Type B pancreatic cell (in vitro differentiated cells): ENCODE measurements around the gene LBR. TPM values are rescaled to one million over a fixed set of nuclear protein-coding genes. Genes with fewer than 3 reads are reported as not detected.

Experiments
- DNase-seq: peaks from one replicate; pipeline ENCODE4 v3.0.0; 2021; ENCODE audit warnings: mixed read lengths; ENCODE audit not compliant: unreplicated experiment; ENCODE audit errors: extremely low spot score
- H3K27ac Mint-ChIP-seq: 2 replicates; pipeline ENCODE4 v1.8.0; 2021; ENCODE audit warnings: mild to moderate bottlenecking, mixed read lengths
- H3K27me3 Mint-ChIP-seq: 2 replicates; pipeline ENCODE4 v1.8.0; 2021; ENCODE audit warnings: mixed read lengths
- H3K36me3 Mint-ChIP-seq: 2 replicates; pipeline ENCODE4 v1.8.0; 2021; ENCODE audit warnings: mixed read lengths
- H3K4me1 Mint-ChIP-seq: one replicate; pipeline ENCODE4 v1.8.0; 2021; ENCODE audit warnings: mixed read lengths; ENCODE audit not compliant: unreplicated experiment
- H3K4me3 Mint-ChIP-seq: 2 replicates; pipeline ENCODE4 v1.8.0; 2021; ENCODE audit warnings: mild to moderate bottlenecking, mixed read lengths
- H3K9me3 Mint-ChIP-seq: 2 replicates; pipeline ENCODE4 v1.8.0; 2021; ENCODE audit warnings: mixed read lengths
- total RNA-seq: library from RNA; stranded (reverse); gene quantifications from 2 replicates; pipeline ENCODE4 v1.2.1, GENCODE V29; 2021; ENCODE audit warnings: low replicate concordance
- TF ChIP-seq, protein P1 (sequence below): fragments of 200-600 bp; sonication (generic); conservative IDR thresholded peaks from 2 replicates; pipeline ENCODE4 v1.5.0; 2021; ENCODE audit warnings: antibody characterized with exemption, mild to moderate bottlenecking

LBR gene
- total RNA-seq, 1 donor from 2014 or later: 94.6 TPM

GRCh38 chr1:225378880-225379279 is 49.0 kb downstream of the LBR start:
- no peak for DNase-seq

DNA sequence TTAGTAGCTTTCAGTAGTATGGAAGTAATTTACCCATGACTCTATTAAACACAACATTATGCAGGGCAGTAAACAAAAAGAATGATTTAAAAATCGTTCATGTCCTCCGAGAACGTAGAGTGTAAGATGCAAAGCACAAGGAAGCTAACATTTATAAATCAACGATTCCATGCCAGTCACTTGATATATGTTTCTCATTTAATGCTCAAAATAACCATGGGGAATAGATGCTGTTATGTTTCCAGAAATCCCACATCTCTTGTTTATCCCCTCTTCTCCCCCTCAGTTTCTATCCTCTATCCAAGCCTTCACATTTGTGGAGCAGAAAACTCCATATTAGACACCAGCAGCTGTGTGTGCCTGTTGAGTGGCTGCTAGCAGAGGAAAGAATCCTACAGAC is 52.8 kb downstream of the LBR start:
- DNase-seq: no peak
- no peaks in the 10 kb centered on the region for H3K9me3 Mint-ChIP-seq
- H3K36me3 Mint-ChIP-seq: no peaks in the 10 kb centered on the region
- H3K4me3 Mint-ChIP-seq: no peak overlapping the region
- no peak overlapping the region for H3K27ac Mint-ChIP-seq
- TF ChIP-seq, protein P1, sequence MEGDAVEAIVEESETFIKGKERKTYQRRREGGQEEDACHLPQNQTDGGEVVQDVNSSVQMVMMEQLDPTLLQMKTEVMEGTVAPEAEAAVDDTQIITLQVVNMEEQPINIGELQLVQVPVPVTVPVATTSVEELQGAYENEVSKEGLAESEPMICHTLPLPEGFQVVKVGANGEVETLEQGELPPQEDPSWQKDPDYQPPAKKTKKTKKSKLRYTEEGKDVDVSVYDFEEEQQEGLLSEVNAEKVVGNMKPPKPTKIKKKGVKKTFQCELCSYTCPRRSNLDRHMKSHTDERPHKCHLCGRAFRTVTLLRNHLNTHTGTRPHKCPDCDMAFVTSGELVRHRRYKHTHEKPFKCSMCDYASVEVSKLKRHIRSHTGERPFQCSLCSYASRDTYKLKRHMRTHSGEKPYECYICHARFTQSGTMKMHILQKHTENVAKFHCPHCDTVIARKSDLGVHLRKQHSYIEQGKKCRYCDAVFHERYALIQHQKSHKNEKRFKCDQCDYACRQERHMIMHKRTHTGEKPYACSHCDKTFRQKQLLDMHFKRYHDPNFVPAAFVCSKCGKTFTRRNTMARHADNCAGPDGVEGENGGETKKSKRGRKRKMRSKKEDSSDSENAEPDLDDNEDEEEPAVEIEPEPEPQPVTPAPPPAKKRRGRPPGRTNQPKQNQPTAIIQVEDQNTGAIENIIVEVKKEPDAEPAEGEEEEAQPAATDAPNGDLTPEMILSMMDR: no peak
- H3K4me1 Mint-ChIP-seq: peaks cover 8% of the 10 kb centered on the region
- H3K27me3 Mint-ChIP-seq: no peaks in the 10 kb centered on the region

More at GRCh38 chr1:225378880-225379279, 49.0 kb downstream of the LBR start:
- Mint-ChIP-seq H3K27me3 (no peaks in the 10 kb centered on the region), H3K36me3 (peaks cover 3% of the 10 kb centered on the region), H3K27ac (peak overlapping the region; percentile 41), H3K4me3 (peak overlapping the region; percentile 47), H3K4me1 (peaks cover 9% of the 10 kb centered on the region), H3K9me3 (no peaks in the 10 kb centered on the region)
- TF ChIP-seq, protein P1: no peak

- no peaks in the 10 kb centered on the region for H3K9me3 Mint-ChIP-seq
- no peaks in the 10 kb centered on the region for H3K4me1 Mint-ChIP-seq
- no peak for DNase-seq
- no peaks in the 10 kb centered on the region for H3K27me3 Mint-ChIP-seq
- H3K27ac Mint-ChIP-seq: no peak overlapping the region
- TF ChIP-seq, protein P1: no peak
- H3K36me3 Mint-ChIP-seq: no peaks in the 10 kb centered on the region
- H3K4me3 Mint-ChIP-seq: no peak overlapping the region
These were observed 54.7 kb downstream of the LBR start for GRCh38 chr1:225373155-225373554.

GRCh38 chr1:225371366-225372010 is 56.4 kb downstream of the LBR start:
- Mint-ChIP-seq H3K4me3 (no peak overlapping the region), H3K36me3 (no peaks in the 10 kb centered on the region), H3K27me3 (no peaks in the 10 kb centered on the region), H3K27ac (no peak overlapping the region), H3K4me1 (peaks cover 11% of the 10 kb centered on the region), H3K9me3 (no peaks in the 10 kb centered on the region)
- no peak for DNase-seq
- TF ChIP-seq, protein P1: no peak

DNA sequence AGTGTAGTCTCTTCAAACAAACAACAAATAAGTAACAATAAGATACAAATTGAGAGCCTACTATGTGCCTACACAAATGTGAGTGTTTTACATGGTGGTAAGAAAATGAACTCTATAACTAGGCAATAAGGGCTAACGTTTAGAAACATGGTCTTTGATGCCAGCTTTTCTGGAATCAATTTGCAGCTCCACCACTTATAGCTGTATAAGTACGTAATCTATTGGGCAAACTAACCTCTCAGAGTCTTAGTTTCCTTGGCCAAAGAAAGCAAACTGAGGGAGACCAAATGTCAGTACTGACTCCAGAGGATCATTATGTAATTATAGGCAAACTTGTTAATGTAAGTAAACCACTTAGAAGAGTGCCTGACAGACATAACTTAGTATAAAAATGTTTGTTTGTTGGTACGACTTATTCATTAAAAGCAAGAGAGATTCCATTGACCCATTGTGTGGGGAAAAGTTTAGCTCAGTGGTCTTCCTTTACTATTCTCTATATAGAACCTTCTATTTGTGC is 59.7 kb downstream of the LBR start:
- H3K4me3 Mint-ChIP-seq: no peak overlapping the region
- TF ChIP-seq, protein P1: no peak
- H3K27me3 Mint-ChIP-seq: no peaks in the 10 kb centered on the region
- no peaks in the 10 kb centered on the region for H3K9me3 Mint-ChIP-seq
- no peak overlapping the region for H3K27ac Mint-ChIP-seq
- peaks cover 11% of the 10 kb centered on the region for H3K4me1 Mint-ChIP-seq
- no peak for DNase-seq
- no peaks in the 10 kb centered on the region for H3K36me3 Mint-ChIP-seq
